Activated CD8-positive, alpha-beta T cell treated with anti-CD3 and anti-CD28 coated beads, Interleukin-2, amount 10 ng/mL, durations not matched to agents 7 days and 5 days (primary cell): ENCODE results near the gene NUFIP2. TPM values are rescaled to one million over a fixed set of nuclear protein-coding genes. Genes with fewer than 3 reads are reported as not detected.

ENCODE experiments used
- ATAC-seq: fragments of 150-1000 bp; cut with Tn5 transposase; one replicate; pipeline ENCODE4 v1.10.0; 2021; ENCODE audit warnings: moderate library complexity
- CTCF ChIA-PET: fragments of 350-600 bp; sonication (Branson Sonifier 250); formaldehyde crosslinking; loops from one replicate; lab custom pipeline; 2021; ENCODE audit warnings: antibody characterized with exemption; lab: Charles Lee
- POLR2A ChIA-PET: fragments of 350-600 bp; sonication (Branson Sonifier 250); formaldehyde crosslinking; loops from one replicate; lab custom pipeline; 2021; ENCODE audit warnings: antibody characterized with exemption; lab: Charles Lee
- DNase-seq: peaks from one replicate; pipeline ENCODE4 v3.0.0-alpha.2; 2020
- H3K27ac Mint-ChIP-seq: one replicate; pipeline ENCODE4 v1.8.0; 2021; ENCODE audit warnings: mild to moderate bottlenecking, mixed read lengths
- H3K27me3 Mint-ChIP-seq: one replicate; pipeline ENCODE4 v1.8.0; 2021; ENCODE audit warnings: low read depth, mixed read lengths
- H3K36me3 Mint-ChIP-seq: one replicate; pipeline ENCODE4 v1.8.0; 2021; ENCODE audit warnings: low read depth, mixed read lengths
- H3K4me1 Mint-ChIP-seq: one replicate; pipeline ENCODE4 v1.8.0; 2021; ENCODE audit warnings: low read depth, mixed read lengths
- H3K4me3 Mint-ChIP-seq: one replicate; pipeline ENCODE4 v1.8.0; 2021; ENCODE audit warnings: mild to moderate bottlenecking, mixed read lengths
- H3K9me3 Mint-ChIP-seq: one replicate; pipeline ENCODE4 v1.8.0; 2022; ENCODE audit warnings: mixed read lengths; ENCODE audit not compliant: insufficient read depth
- total RNA-seq, 2 experiments: library from RNA; stranded (reverse); gene quantifications; one replicate each; pipeline ENCODE4 v1.2.3, GENCODE V29; 2021

NUFIP2 gene
- total RNA-seq, 2 experiments from 2014 or later = 60.3 to 64.5 TPM

GRCh38 chr17:29212681-29213121 lies 81.2 kb downstream of the NUFIP2 start:
- H3K27ac Mint-ChIP-seq = no peak overlapping the region
- no peak for ATAC-seq
- H3K4me3 Mint-ChIP-seq = no peak overlapping the region
- no peaks in the 10 kb centered on the region for H3K4me1 Mint-ChIP-seq
- CTCF ChIA-PET = interaction anchor here (1.0 to 4.3 kb wide), 5 partner anchors 32 to 96 kb away, joined by 3 to 13 read pairs (median 9); partner anchors contain the start of gene MYO18A
- H3K36me3 Mint-ChIP-seq = no peaks in the 10 kb centered on the region
- no peaks in the 10 kb centered on the region for H3K27me3 Mint-ChIP-seq
- H3K9me3 Mint-ChIP-seq = no peaks in the 10 kb centered on the region
- no peak for DNase-seq
- POLR2A ChIA-PET = no interaction called here

- Mint-ChIP-seq H3K27me3 (no peaks in the 10 kb centered on the region), H3K36me3 (no peaks in the 10 kb centered on the region), H3K9me3 (no peaks in the 10 kb centered on the region), H3K27ac (no peak overlapping the region), H3K4me3 (no peak overlapping the region), H3K4me1 (no peaks in the 10 kb centered on the region)
- POLR2A ChIA-PET = no interaction called here
- no peak for DNase-seq
- CTCF ChIA-PET = interaction anchor here (2.0 to 4.3 kb wide), 4 partner anchors 32 to 95 kb away, joined by 8 to 13 read pairs (median 11); partner anchors contain the start of gene MYO18A
- no peak for ATAC-seq
These were observed 81.8 kb downstream of the NUFIP2 start for GRCh38 chr17:29212094-29212631.

- DNase-seq = no peak
- no peaks in the 10 kb centered on the region for H3K4me1 Mint-ChIP-seq
- POLR2A ChIA-PET = no interaction called here
These were observed 83.1 kb downstream of the NUFIP2 start for GRCh38 chr17:29210879-29211278.

GRCh38 chr17:29209073-29209472 lies 84.9 kb downstream of the NUFIP2 start:
- H3K27me3 Mint-ChIP-seq = peaks cover 5% of the 10 kb centered on the region
- no peak overlapping the region for H3K4me3 Mint-ChIP-seq
- CTCF ChIA-PET = interaction anchor here (0.9 to 4.7 kb wide), 2 partner anchors 10 to 29 kb away, joined by 3 to 29 read pairs; partner anchors contain the start of gene MYO18A
- no peaks in the 10 kb centered on the region for H3K4me1 Mint-ChIP-seq
- POLR2A ChIA-PET = interaction anchor here (0.7 kb wide), 1 partner anchor 251 kb away, joined by 6 read pairs; no protein-coding TSS in a partner anchor
- no peak for DNase-seq
- ATAC-seq = no peak
- no peaks in the 10 kb centered on the region for H3K36me3 Mint-ChIP-seq
- H3K27ac Mint-ChIP-seq = no peak overlapping the region
- no peaks in the 10 kb centered on the region for H3K9me3 Mint-ChIP-seq

More at GRCh38 chr17:29210879-29211278, 83.1 kb downstream of the NUFIP2 start:
- H3K36me3 Mint-ChIP-seq = no peaks in the 10 kb centered on the region
- H3K4me3 Mint-ChIP-seq = no peak overlapping the region
- CTCF ChIA-PET = interaction anchor here (2.6 kb wide), 1 partner anchor 94 kb away, joined by 8 read pairs; no protein-coding TSS in a partner anchor
- H3K9me3 Mint-ChIP-seq = no peaks in the 10 kb centered on the region
- H3K27me3 Mint-ChIP-seq = no peaks in the 10 kb centered on the region
- H3K27ac Mint-ChIP-seq = no peak overlapping the region
- ATAC-seq = no peak

- Mint-ChIP-seq H3K27me3 (peaks cover 12% of the 10 kb centered on the region), H3K4me3 (no peak overlapping the region), H3K36me3 (no peaks in the 10 kb centered on the region), H3K9me3 (no peaks in the 10 kb centered on the region), H3K4me1 (no peaks in the 10 kb centered on the region), H3K27ac (no peak overlapping the region)
- ChIA-PET CTCF (interaction anchor here (1.4 to 4.7 kb wide), 3 partner anchors 12 to 63 kb away, joined by 5 to 29 read pairs (median 6); partner anchors contain the start of gene MYO18A), POLR2A (no interaction called here)
- no peak for ATAC-seq
- no peak for DNase-seq
These were observed 86.0 kb downstream of the NUFIP2 start for GRCh38 chr17:29207975-29208374.

Other genes starting within 250 kb of the NUFIP2 start
- 10 to 100 TPM; 53.4 to 53.8 TPM for gene MYO18A, start 113.8 kb downstream of the NUFIP2 start, total RNA-seq
- not detected for gene CRYBA1, start 47.3 kb downstream of the NUFIP2 start, total RNA-seq
- 10 to 100 TPM; 51.7 to 53.0 TPM for gene TAOK1, start 96.2 kb upstream of the NUFIP2 start, total RNA-seq